Brain pericyte (primary cell): Measurements from ENCODE around the gene MAN2C1.
"Not testable (repeated sequence)": the region's sequence is repeated elsewhere in the genome, so short reads cannot be mapped to it uniquely, and the experiment has no call there.

Experiments used
- DNase-seq: peaks from one replicate; pipeline ENCODE4 v3.0.0-alpha.2; 2012; ENCODE audit warnings: low read depth, low spot score

MAN2C1 gene

GRCh38 chr15:75346796-75347221 is 21.6 kb downstream of the MAN2C1 start, which contains the start of gene NEIL1:
Gene NEIL1, plus strand, starts transcription at chr15:75347039. Its CDS starts 1,867 bp downstream, at chr15:75348906.
- no peak for DNase-seq

- not testable (repeated sequence) for DNase-seq
These were observed 24.5 kb downstream of the MAN2C1 start for GRCh38 chr15:75343953-75344352.

GRCh38 chr15:75342221-75342620 is 26.2 kb downstream of the MAN2C1 start:
- no peak for DNase-seq

GRCh38 chr15:75339531-75340240 is 28.7 kb downstream of the MAN2C1 start:
- no peak for DNase-seq

GRCh38 chr15:75338661-75339240 is 29.7 kb downstream of the MAN2C1 start:
- DNase-seq = no peak

- peak; percentile 67 for DNase-seq
These were observed 32.6 kb downstream of the MAN2C1 start, which contains the start of gene COMMD4 for GRCh38 chr15:75335705-75336355. Gene COMMD4, plus strand, starts transcription at chr15:75336063. Its CDS starts 27 bp downstream, at chr15:75336090.

GRCh38 chr15:75335313-75335704 is 33.1 kb downstream of the MAN2C1 start:
- no peak for DNase-seq

- not testable (repeated sequence) for DNase-seq
These were observed 34.6 kb downstream of the MAN2C1 start for GRCh38 chr15:75333654-75334419.

- not testable (repeated sequence) for DNase-seq
These were observed 36.3 kb downstream of the MAN2C1 start for GRCh38 chr15:75332093-75332492.

- DNase-seq = no peak
These were observed 38.8 kb downstream of the MAN2C1 start for GRCh38 chr15:75329571-75329970.

GRCh38 chr15:75328493-75329314 is 39.7 kb downstream of the MAN2C1 start:
- DNase-seq = no peak

GRCh38 chr15:75327491-75327890 is 40.9 kb downstream of the MAN2C1 start:
- no peak for DNase-seq

- DNase-seq = no peak
These were observed 41.4 kb downstream of the MAN2C1 start for GRCh38 chr15:75327005-75327404.

GRCh38 chr15:75325922-75326321 is 42.5 kb downstream of the MAN2C1 start:
- no peak for DNase-seq

- DNase-seq = no peak
These were observed 46.7 kb downstream of the MAN2C1 start for GRCh38 chr15:75321711-75322110.

- DNase-seq = not testable (repeated sequence)
These were observed 49.0 kb downstream of the MAN2C1 start for GRCh38 chr15:75319231-75319897.

GRCh38 chr15:75314552-75315290 is 53.7 kb downstream of the MAN2C1 start:
- no peak for DNase-seq

- DNase-seq = no peak
These were observed 55.1 kb downstream of the MAN2C1 start for GRCh38 chr15:75313116-75313845.

- not testable (repeated sequence) for DNase-seq
These were observed 55.9 kb downstream of the MAN2C1 start for GRCh38 chr15:75312548-75312947.
